Stimulated activated CD4-positive, alpha-beta T cell treated with anti-CD3 and anti-CD28 coated beads, Interleukin-4, amount 100 ng/mL, for 1 hour (primary cell): Measurements from ENCODE around the gene UBR3.
"Not testable (repeated sequence)": the region's sequence is repeated elsewhere in the genome, so short reads cannot be mapped to it uniquely, and the experiment has no call there.

Experiments used
- DNase-seq: peaks from one replicate; pipeline ENCODE4 v3.0.0-alpha.2; 2020

Gene UBR3

DNA sequence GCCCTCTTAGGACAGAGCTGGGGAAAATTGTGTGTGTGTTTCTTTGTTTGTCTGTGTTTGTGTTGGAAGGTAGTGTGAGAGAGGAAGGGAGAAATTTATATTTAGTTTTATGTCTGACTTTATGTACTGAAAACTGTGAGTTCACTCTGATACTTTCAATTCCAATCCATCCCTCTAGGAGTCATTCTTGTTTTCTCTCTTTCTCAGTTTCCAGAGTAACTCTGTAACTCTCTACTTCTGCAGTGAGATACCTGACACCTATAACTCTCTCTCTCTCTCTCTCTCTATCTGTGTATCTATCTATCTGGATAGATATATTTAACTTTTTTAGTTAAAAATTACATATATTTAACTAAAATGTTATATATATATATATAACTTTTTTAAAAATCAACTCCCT lies 128.7 kb downstream of the UBR3 start:
- DNase-seq: no peak

DNA sequence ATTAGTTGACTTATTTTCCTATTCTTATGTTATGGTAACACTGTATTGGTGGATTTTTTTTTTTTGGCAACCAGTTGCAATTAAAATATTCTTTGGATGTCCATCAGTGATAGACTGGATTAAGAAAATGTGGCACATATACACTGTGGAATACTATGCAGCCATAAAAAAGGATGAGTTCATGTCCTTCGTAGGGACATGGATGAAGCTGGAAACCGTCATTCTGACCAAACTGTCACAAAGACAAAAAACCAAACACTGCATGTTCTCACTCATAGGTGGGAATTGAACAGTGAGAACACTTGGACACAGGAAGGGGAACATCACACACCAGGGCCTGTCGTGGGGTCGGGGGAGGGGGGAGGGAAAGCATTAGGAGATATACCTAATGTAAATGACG lies 130.0 kb downstream of the UBR3 start:
- DNase-seq: not testable (repeated sequence)

DNA sequence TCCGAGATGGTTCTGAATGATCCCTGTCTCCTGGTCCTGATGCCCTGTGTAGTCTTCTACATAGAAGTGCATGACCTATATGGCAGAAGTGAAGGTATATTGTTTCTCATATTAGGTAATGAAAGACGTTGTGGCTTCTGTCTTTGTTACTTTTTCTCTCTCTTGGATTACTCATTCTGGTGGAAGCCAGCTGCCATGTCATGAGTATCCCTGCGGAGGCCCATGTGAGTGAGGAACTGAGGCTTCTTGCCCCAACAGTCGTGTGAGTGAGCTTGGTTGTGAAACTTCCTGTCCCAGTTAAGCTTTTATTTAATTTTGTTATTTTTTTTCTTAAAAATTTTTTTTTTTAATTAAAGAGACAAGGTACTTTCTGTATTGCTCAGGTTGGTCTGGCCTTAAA lies 134.7 kb downstream of the UBR3 start:
- DNase-seq: no peak

DNA sequence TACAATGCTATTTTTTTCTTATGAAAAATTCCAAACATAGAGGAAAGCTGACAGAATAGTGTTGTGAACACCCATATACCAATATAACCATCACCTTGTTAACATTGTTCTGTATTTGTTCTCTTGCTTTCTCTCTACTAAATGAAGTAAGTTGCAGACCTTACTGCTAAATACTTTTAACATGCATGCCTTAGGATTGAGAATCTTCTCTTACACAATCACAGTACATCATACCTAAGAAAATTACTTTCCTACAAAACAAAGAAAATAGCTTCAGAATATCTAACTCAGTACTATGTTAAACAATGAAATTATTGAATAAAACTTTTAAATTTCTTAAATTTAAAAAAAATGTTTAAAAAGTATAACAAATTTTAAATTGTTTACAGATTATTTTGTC lies 136.5 kb downstream of the UBR3 start:
- no peak for DNase-seq

DNA sequence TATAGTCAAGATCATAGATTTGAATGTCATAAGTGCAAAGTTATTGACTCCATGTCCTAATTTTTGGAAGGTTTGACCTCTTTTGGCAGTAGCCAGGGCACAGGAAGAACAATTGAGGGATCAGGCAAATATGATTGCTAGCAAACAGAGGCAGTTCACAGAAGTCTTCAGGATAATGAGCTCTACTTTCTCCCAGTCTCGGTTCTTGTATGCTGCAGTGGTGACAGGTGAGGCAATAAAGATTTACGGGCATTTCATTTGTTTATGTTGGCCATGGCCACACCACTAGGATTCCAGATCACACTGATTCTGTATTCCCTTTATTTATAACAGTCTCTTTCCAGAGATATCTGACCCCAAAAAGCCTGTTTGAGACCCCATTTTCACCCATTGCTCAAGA lies 137.5 kb downstream of the UBR3 start:
- no peak for DNase-seq

DNA sequence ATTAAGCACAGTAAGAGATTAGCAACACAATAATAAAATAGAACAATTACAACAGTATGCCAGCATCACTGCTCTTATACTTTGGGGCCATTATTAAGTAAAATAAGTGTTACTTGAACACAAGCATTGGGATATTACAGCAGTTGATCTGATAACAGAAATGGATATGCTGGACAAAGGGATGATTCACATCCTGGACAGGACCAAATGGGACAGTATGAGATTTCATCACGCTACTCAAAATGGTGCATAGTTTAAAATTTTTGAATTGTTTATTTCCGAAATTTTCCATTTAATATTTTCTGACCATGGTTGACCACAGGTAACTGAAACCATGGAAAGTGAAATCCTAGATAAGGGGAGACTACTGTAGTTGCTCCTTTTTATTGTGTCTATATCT lies 138.2 kb downstream of the UBR3 start:
- no peak for DNase-seq

DNA sequence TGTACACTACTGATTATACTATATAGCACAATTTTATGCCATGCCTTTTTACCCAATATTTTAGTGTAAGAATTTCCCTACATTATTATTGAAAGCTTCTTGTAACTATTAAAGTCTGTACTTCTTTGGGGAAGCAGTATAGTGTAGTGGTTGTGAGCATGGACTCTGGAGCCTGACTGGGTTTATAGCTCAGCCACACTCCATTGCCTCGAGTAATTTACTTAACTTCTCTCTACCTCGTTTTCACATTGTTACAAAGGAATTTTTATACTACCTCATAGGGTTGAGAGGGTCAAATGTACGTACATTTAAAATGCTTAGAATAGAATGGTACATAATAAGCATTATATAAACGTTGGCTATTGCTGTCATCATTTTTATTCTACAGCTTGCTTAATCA lies 139.2 kb downstream of the UBR3 start:
- DNase-seq: no peak

DNA sequence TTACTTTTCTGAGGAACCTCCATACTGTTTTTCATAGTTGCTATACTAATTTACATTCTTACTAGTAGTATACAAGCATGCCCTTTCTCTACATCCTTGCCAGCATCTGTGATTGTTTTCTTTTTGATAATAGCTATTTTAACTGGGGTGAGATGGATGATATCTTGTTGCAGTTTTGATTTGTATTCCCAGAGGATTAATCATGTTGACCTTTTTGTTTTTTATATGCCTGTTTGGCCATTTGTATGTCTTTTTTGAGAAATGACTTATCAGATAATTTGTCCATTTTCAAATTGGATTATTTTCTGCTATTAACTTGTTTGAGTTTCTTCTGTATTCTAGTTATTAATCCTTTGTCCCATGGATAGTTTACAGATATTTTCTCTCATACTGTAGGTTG lies 141.5 kb downstream of the UBR3 start:
- DNase-seq: no peak

DNA sequence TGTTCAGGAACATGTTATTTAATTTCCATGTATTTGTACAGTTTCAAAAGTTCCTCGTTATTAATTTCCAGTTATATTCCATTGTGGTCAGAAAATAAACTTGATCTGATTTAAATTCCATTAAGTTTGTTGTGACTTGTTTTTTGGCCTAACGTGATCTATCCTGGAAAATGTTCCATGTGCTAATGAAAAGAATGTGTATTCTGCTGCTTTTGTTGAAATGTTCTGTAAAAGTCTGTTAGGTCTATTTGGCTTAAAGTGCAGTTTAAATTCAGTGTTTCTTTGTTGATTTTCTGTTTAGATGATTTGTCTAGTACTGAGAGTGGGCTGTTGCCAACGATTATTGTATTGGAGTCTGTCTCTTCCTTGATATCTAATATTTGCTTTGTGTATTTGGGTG lies 148.0 kb downstream of the UBR3 start:
- DNase-seq: no peak

DNA sequence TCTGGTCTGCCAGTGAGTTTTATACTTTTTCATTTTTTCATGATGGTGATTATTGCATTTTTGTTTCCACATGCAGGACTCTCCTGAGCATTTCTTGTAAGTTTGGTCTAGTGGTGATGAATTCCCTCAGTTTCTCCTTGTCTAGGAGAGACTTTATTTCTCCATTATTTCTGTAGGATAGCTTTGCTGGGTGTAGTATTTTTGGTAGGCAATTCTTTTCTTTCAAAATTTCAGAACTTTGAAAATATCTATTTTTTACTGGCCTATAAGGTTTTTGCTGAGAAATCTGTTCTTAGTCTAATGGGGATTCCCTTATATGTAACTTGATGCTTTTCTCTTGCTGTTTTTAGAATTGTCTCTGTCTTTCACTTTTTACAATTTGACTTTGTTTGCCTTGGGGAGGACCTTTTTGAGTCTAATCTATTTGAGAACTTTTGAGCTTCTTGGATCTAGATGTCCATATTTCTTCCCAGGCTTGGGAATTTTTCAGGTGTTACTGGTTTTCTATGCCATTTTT lies 149.1 kb downstream of the UBR3 start:
- DNase-seq: no peak

DNA sequence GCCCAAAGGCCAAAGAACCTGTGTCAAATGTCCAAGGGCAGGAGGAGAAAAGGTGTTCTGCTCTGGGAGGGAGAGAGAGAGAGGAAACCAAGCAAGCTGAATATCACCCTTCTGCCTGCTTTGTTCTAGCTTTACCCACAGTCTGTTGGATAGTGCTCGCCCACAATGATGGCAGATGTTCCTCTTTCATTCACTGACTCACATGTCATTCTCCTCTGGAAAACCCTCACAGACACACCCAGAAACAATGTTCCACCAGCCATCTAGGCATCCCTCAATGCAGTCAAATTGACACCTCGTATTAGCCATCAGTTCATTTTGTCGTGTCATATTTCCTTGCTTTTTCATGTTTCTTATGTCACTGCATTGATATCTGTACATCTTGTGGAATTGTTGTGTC lies 150.3 kb downstream of the UBR3 start:
- no peak for DNase-seq

DNA sequence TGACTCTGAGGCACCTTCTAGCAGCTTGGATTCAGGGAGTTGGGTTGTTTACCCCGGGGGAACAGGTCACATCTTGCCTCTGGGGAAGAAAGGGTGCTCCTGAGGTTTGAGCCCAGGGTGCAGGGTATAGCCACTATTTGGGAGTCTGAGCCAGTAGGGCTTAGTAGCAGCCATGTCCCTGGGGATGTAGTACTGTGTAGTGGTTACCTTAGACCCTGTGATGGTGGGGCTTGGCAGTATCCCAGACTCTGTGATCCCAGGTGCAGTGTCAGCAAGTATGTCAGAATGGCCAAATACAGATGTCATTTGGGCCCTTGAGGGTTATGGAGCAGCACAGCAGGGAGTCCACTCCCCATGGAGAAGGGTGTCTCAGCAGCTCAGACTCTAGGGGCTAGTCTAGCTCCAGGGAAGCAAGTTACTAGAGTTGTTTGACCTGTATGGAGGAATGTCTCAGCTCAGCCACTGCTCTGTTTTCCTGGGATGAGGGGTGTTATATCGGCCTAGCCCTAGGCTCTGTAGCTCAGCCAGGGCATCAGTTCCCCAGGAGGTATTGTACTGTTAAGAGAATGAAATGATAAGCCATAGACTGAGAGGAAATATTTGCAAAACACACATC lies 151.3 kb downstream of the UBR3 start:
- DNase-seq: no peak

DNA sequence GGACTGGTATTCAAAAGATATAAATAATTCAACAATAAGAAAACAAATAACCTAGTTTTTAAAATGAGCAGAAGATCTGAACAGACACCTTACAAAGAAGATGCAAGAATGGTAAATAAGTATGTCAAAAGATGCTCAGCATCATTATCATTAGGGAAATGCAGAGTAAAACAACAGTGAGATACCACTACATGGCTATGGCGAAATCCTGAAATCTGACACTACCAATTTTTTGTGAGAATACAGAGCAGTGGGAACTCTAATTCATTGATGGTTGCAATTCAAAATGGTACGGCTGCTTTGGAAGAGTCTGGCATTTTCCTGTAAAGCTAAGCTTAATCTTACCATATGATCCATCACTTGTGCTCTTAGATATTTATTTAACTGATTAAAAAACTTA lies 151.8 kb downstream of the UBR3 start:
- DNase-seq: no peak

DNA sequence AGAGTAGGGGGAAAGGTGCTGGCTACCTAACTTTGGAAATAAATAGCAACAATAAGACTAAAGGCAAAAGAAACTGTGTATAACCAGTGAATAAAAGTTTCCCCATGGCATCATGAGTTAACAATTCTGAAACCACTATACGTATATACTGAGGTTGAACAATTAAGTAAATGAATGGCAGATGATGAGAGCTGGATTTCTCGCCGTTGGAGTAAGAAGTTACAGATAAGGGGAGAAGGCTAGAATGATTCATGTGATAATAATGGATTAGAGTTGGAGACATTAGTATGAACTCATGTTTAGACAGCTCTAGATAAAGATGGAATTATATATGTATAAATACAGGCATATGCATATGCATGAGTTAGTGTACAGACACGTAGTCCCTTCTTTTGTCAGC lies 152.7 kb downstream of the UBR3 start:
- no peak for DNase-seq

DNA sequence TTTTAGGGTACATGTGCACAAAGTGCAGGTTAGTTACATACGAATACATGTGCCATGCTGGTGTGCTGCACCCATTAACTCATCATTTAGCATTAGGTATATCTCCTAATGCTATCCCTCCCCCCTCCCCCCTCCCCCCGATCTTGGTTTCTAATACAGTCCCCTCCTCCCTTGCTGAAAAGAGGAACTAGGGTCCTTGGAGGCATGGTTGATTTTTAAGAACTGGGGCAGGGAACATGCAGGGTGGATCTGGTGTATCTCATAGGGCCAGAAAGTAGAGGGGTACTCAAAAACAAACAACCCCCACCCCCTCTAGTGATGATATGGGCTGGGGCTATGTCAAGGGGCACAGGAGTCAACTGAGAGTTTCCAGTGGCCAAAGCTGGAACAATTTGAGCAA lies 153.4 kb downstream of the UBR3 start:
- DNase-seq: no peak

DNA sequence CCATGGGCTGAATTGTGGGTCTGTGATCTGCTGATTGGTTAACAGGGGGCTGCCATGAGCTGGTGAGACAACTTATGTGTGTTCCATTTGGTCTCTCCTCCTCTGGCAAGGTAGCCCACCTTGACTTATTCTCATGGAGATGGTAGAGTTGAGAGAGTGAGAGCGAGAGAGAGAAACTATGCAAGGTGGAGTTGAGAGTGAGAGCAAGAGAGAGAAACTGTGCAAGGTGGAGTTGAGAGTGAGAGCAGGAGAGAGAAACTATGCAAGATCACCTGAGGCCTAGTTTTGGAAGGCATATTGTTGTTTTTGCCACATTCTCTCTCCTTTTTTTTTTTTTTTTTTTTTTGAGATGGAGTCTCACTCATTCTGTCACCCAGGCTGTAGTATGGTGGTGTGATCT lies 155.7 kb downstream of the UBR3 start:
- no peak for DNase-seq

DNA sequence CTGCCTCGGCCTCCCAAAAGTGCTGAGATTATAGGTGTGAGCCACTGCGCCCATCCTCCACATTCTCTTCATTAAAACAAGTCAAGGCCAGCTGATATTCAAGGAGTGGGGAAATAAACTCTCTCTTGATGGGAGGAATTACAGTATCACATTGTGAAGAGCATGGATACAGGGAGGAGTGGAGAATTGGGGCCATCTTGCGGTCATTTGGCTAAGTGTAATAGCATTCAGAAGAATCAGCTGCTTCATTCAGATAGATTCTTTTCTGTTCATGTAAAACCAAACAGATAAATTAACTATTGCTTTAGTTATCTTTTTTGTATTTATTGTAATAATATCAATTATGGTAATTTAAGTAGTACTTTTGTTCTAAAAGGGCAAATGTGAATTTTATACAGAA lies 156.3 kb downstream of the UBR3 start:
- no peak for DNase-seq

DNA sequence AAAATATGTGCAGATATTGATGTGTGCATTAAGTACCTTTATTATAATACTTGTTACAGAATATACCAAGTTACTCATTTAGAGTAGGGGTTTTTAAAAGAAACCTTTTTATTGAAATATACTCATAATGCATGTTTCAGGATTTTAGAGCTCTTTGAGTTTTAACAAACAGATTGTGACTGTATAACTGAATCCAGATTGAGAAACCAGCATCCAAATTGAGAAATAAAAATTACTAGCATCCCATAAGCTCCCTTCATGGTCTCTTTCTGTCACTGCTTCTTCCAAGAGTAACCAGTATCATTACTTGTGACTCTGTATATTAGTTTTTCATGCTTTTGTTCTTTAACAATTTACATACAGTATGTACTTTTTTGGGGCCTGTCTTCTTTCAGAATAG lies 156.9 kb downstream of the UBR3 start:
- no peak for DNase-seq

DNA sequence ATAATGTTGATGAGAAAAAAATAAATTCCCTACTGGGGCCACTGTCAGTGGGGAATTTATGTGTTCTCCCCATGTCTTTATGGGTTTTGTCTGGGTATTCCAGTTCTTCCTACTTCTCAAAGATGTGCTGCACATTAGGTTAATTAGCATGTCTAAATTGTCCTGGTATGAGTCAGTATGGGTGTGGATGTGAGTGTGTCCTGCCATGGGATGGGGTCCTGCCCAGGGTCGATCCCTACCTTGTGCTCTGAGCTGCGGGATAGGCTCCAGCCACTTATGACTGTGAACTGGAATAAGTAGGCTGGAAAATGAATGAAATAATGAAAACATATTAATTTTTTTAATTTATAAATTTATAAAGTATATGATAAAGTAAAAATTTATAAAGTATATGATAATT lies 167.5 kb downstream of the UBR3 start:
- DNase-seq: no peak

DNA sequence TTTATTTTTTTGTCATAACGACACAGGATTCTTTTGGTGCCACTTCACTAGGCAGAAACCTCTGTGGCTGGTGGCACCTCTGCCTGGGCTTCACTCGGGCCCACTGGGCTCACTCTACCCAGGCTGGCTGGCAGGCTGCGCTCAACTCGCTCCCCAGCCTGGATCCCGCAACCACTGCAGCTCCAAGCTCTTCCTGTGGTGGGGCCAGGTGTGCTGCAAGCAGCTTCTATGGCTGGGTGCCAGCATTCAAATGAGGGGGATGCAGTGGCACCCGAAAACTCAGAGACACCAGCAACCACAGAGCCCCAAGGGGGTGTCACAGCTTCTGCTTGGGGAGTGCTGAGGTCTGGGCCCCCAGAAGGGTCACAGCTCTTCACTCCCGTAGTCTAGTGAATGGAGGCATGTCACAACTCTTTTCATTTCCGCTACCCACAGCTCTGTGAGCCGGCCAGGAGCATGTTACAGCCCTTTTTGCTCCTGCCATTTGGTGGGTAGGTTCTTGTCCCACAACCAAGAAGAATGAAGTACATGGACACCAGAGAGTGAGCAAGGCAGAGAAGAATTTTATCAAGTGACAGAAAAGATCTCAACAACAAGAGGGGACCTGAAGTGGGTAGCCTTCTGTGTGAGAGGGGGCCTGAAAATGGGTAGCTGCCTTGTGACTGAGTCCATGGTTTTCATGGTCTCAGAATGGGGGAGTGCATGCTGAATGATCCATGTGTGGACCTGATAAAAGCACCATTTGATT lies 170.1 kb downstream of the UBR3 start:
- no peak for DNase-seq

DNA sequence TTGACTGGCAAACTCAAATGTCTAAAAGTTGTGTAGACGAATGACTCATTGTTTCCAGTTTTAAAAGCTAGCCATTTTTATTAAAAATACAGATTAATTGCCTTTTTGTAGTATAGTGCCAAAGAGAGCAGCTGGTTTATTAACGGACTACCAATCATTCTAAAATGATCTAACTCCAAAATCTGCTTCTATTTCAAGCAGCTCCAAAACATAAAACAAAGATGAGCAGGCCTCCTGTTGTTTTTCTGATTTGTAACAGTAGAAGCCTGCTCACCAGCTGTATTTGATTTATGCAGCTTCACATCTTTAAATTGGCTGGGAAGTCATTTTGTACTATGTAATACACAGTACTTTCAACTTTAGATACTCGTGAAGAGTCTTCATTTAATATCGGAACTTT lies 171.8 kb downstream of the UBR3 start:
- DNase-seq: no peak

DNA sequence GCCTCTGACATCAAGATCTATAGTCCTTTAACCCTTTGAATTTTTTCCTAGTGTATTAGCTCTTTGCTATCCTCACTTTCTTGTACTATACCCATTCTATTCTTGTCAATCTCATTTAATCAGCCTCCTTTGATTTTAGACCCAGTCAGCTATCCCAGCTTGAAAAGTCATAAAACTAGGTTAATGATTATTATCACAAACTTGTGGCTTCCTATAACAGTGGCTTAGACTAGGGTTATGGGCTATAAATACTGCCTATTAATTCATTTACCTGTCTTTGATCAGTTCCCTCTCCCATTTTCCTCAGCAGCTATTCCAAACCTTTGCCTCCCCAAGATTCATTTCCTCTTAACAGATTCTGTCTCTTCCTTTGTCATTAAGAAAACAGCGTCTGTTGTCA lies 174.8 kb downstream of the UBR3 start:
- DNase-seq: no peak

DNA sequence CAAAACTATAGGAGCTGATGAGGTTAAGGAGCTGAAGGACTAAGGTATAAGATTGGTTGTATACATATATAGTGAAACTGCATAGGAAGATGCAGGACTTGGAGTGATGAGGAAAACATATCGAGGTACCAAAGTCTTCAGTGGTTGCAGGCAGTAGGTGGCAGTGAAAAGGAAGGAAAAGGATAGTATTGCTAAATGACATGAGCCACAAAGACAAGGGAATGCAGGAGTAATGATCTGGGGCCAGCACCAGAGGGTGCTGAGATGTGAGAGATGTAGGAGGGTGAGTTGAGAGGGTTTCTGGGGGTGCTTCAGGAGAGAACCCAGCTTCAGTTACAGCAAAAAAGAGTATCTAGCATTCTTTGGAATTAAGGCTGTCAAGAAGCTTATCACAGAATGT lies 178.4 kb downstream of the UBR3 start:
- no peak for DNase-seq

DNA sequence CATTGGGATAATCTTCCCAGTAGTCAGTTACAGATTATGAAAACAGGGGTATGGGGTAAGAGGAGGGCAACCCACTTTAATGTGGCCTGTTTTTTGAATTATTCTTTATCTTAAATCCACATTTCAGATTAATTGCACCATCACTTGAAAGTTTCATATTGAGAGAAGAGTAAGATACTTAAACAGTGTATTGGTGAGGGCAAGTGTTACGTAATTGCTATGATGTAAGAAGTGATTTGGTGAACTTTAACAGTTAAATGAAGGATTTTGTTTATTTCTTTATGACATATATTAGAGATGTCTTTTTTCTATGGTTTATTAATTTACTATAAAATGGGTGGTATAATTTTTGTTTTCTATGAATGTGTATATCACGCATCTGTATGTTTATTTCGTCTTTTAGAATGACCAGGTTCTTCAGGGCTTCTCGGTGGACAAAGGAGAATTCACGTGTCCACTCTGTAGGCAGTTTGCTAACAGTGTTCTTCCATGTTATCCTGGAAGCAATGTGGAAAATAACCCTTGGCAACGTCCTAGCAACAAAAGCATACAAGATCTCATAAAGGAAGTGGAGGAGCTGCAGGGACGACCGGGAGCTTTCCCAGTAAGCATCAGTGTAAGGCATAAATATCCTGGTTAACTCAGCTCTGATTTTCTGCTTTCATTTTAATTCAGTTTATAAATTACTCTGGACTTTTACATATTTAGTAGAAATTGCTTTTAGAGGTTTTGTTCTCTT lies 179.5 kb downstream of the UBR3 start:
- DNase-seq: no peak
